Fibroblast of lung (primary cell): ENCODE measurements around the gene NKPD1. TPM values are rescaled to one million over a fixed set of nuclear protein-coding genes. Genes with fewer than 3 reads are reported as not detected.

Experiments used
- DNase-seq, 2 donors: peaks; one replicate each; pipeline versions ENCODE4 v3.0.0 to v3.0.0-alpha.2; 2010; ENCODE audit warnings: low read depth in 2 of 2
- H2AFZ ChIP-seq: 2 replicates; pipeline ENCODE4 v1.5.1; 2012; ENCODE audit warnings: low read length, control low read depth, inconsistent platforms
- H3K27ac ChIP-seq: 2 replicates; pipeline ENCODE4 v1.5.1; 2011; ENCODE audit warnings: low read length, control low read depth; ENCODE audit not compliant: insufficient read depth
- H3K27me3 ChIP-seq: 2 replicates; pipeline ENCODE4 v1.5.1; 2011; ENCODE audit warnings: mild to moderate bottlenecking, low read length; ENCODE audit not compliant: control insufficient read depth, insufficient read depth
- H3K36me3 ChIP-seq: 2 replicates; pipeline ENCODE4 v1.5.1; 2011; ENCODE audit warnings: low read length; ENCODE audit not compliant: control insufficient read depth, insufficient read depth
- H3K4me1 ChIP-seq: 2 replicates; pipeline ENCODE4 v1.5.1; 2011; ENCODE audit warnings: low read length; ENCODE audit not compliant: control insufficient read depth, insufficient read depth; ENCODE audit errors: extremely low read depth
- H3K4me2 ChIP-seq: 2 replicates; pipeline ENCODE4 v1.5.1; 2011; ENCODE audit warnings: low read length, control low read depth; ENCODE audit not compliant: insufficient read depth; ENCODE audit errors: extremely low read depth
- H3K4me3 ChIP-seq, 4 experiments: fragments of 200-600 bp in 1 of 4; sonication (generic) in 1 of 4; replicated peaks in 1 of 4; 2 replicates each; pipeline ENCODE4 v1.5.1; 2011 to 2016; ENCODE audit warnings: low read length in 4 of 4, low read depth in 3 of 4, mild to moderate bottlenecking in 3 of 4, control low read depth in 2 of 4, inconsistent platforms in 1 of 4, mixed read lengths in 1 of 4; ENCODE audit not compliant: insufficient read depth in 1 of 4; ENCODE audit errors: control extremely low read depth in 1 of 4
- H3K79me2 ChIP-seq: 2 replicates; pipeline ENCODE4 v1.5.1; 2012; ENCODE audit warnings: mild to moderate bottlenecking, low read length, inconsistent platforms; ENCODE audit not compliant: control insufficient read depth, insufficient read depth
- H3K9ac ChIP-seq: 2 replicates; pipeline ENCODE4 v1.5.1; 2011; ENCODE audit warnings: mild to moderate bottlenecking, low read length, control low read depth; ENCODE audit not compliant: insufficient read depth
- H3K9me3 ChIP-seq: 2 replicates; pipeline ENCODE4 v1.5.1; 2012; ENCODE audit warnings: low read depth, low read length; ENCODE audit not compliant: control insufficient read depth, insufficient read depth
- H4K20me1 ChIP-seq: 2 replicates; pipeline ENCODE4 v1.5.1; 2011; ENCODE audit warnings: low read length; ENCODE audit not compliant: control insufficient read depth, insufficient read depth; ENCODE audit errors: extremely low read depth
- CTCF ChIP-seq, 2 donors: IDR thresholded peaks in 1 of 2; conservative IDR thresholded peaks in 1 of 2; 1 replicate in 1 of 2; 2 replicates in 1 of 2; pipeline ENCODE4 v1.5.1; 2011 to 2012; ENCODE audit warnings: low read length in 2 of 2, control low read depth in 1 of 2, inconsistent platforms in 1 of 2, low read depth in 1 of 2, mild to moderate bottlenecking in 1 of 2
- EZH2 ChIP-seq: IDR thresholded peaks from 2 replicates; pipeline ENCODE4 v1.5.1; 2012; ENCODE audit warnings: low read length, control low read depth, mild to moderate bottlenecking; ENCODE audit errors: missing control alignments
- polyA plus RNA-seq, 2 donors: library from polyadenylated mRNA; depleted of rRNA in 1 of 2; stranded (reverse) in 1 of 2; unstranded in 1 of 2; fragments of >200 nt; gene quantifications; 2 replicates each; pipeline ENCODE4 v1.2.1, GENCODE V29; 2011 to 2012; ENCODE audit warnings: missing spikeins in 1 of 2
- total RNA-seq: library from RNA; depleted of rRNA; stranded (reverse); fragments of >200 nt; gene quantifications from 2 replicates; pipeline ENCODE4 v1.2.1, GENCODE V29; 2014

NKPD1 gene
- total and polyA plus RNA-seq, 2 donors (not counting 1 experiment from before 2014, with no cell fraction given), result 0.17 TPM; not detected in 1

DNA sequence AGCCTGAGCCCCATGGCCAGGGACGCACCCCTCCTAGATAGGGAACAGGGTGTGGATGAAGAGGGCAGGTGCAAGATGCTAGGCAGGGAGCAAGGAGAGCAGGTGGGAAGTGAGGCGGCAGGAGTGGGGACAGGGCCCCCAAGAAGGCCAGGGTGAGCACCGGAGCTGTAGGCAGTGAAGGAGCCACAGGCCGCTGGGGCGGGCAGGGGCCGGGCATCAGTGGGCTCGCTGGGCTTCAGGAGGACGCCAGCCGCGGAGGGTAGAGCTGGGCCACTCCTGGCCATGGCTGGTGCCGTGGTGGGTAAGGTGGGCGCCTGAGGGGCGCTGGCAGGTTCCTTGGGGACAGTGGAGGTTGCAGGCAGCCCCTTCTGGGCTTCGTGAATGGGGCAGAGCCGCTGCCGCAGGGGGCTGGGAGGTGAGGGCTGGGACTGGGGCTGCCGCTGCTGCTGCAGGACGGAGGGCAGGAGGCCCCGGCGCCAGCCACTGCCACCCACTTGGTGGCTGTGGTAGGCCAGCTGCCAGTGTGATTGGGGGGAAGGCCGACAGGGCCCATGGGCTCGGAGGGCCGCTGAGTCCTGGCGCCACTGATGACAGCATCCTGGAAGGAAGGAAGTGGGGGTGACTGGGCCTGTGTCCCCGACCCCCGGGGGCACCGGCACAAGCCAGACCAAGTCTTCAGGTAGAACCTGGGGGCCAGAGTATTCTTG lies 2.1 kb downstream of the NKPD1 start:
- TF ChIP-seq CTCF (conservative IDR thresholded peaks at IDR 0.05 in 1 of 2, IDR thresholded peaks at IDR 0.05 in 1 of 2; ENCODE audit: low read depth in 1 of 2, low read length in 2 of 2) (no peak), EZH2 (no peak)
- DNase-seq, result no peak

DNA sequence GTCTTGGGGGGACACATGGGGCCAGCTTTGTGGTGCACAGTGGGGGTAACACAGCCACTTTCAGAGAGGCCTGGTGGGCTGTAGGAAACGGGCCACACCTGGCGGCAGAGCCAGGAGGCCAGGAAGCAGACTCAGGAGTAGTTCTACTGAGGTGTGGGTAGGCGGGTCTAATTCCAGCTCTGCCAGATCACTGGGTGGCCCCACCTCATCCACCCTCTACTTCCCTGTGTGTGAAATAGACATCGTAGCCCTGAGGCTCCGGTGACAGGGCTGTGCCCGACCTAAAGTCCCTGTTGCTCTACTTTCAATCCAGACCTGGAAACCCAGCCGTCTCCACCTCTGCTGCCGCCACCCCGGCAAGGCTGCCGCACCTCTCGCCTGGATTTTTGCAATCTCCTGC lies 4.0 kb downstream of the NKPD1 start:
- H3K4me3 ChIP-seq, result no peak overlapping the region
- no peak overlapping the region for H3K4me2 ChIP-seq
- no peaks in the 10 kb centered on the region for H3K36me3 ChIP-seq
- H3K9me3 ChIP-seq, result no peaks in the 10 kb centered on the region
- H4K20me1 ChIP-seq, result no peaks in the 10 kb centered on the region
- TF ChIP-seq EZH2, result no peak
- TF ChIP-seq CTCF (conservative IDR thresholded peaks at IDR 0.05 in 1 of 2, IDR thresholded peaks at IDR 0.05 in 1 of 2; ENCODE audit: low read depth in 1 of 2, low read length in 2 of 2), result no peak
- peaks cover 15% of the 10 kb centered on the region for H3K27me3 ChIP-seq
- H3K79me2 ChIP-seq, result no peaks in the 10 kb centered on the region
- H3K4me1 ChIP-seq, result peaks cover 12% of the 10 kb centered on the region
- H3K9ac ChIP-seq, result no peak overlapping the region
- no peak overlapping the region for H2AFZ ChIP-seq
- DNase-seq, result no peak
- H3K27ac ChIP-seq, result no peak overlapping the region

More for the DNA sequence above, 2.1 kb downstream of the NKPD1 start:
- H3K9ac ChIP-seq, result no peak overlapping the region
- no peaks in the 10 kb centered on the region for H3K36me3 ChIP-seq
- peaks cover 3% of the 10 kb centered on the region for H3K4me1 ChIP-seq
- no peak overlapping the region for H3K4me3 ChIP-seq
- no peaks in the 10 kb centered on the region for H4K20me1 ChIP-seq
- H3K4me2 ChIP-seq, result no peak overlapping the region
- no peaks in the 10 kb centered on the region for H3K9me3 ChIP-seq
- peaks cover 9% of the 10 kb centered on the region for H3K27me3 ChIP-seq
- H3K27ac ChIP-seq, result no peak overlapping the region
- no peak overlapping the region for H2AFZ ChIP-seq
- no peaks in the 10 kb centered on the region for H3K79me2 ChIP-seq

GRCh38 chr19:45156011-45156630 lies 4.7 kb downstream of the NKPD1 start:
- Histone ChIP-seq H3K27ac (no peak overlapping the region), H4K20me1 (no peaks in the 10 kb centered on the region), H3K4me3 (no peak overlapping the region), H3K4me2 (no peak overlapping the region), H3K9ac (no peak overlapping the region), H3K4me1 (peaks cover 12% of the 10 kb centered on the region), H3K36me3 (no peaks in the 10 kb centered on the region), H3K27me3 (peaks cover 13% of the 10 kb centered on the region), H2AFZ (no peak overlapping the region), H3K9me3 (no peaks in the 10 kb centered on the region), H3K79me2 (no peaks in the 10 kb centered on the region)
- TF ChIP-seq CTCF (conservative IDR thresholded peaks at IDR 0.05 in 1 of 2, IDR thresholded peaks at IDR 0.05 in 1 of 2; ENCODE audit: low read depth in 1 of 2, low read length in 2 of 2) (no peak), EZH2 (no peak)
- DNase-seq, result no peak
